Hematopoietic multipotent progenitor cell treated with erythropoietin and hydrocortisone succinate and interleukin-3 and kit ligand, for 8 days (in vitro differentiated cells): ENCODE measurements around the gene TCF15.

Source experiments
- DNase-seq: peaks from one replicate; pipeline ENCODE4 v3.0.0-alpha.2; 2015

The TCF15 gene, protein sequence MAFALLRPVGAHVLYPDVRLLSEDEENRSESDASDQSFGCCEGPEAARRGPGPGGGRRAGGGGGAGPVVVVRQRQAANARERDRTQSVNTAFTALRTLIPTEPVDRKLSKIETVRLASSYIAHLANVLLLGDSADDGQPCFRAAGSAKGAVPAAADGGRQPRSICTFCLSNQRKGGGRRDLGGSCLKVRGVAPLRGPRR

DNA sequence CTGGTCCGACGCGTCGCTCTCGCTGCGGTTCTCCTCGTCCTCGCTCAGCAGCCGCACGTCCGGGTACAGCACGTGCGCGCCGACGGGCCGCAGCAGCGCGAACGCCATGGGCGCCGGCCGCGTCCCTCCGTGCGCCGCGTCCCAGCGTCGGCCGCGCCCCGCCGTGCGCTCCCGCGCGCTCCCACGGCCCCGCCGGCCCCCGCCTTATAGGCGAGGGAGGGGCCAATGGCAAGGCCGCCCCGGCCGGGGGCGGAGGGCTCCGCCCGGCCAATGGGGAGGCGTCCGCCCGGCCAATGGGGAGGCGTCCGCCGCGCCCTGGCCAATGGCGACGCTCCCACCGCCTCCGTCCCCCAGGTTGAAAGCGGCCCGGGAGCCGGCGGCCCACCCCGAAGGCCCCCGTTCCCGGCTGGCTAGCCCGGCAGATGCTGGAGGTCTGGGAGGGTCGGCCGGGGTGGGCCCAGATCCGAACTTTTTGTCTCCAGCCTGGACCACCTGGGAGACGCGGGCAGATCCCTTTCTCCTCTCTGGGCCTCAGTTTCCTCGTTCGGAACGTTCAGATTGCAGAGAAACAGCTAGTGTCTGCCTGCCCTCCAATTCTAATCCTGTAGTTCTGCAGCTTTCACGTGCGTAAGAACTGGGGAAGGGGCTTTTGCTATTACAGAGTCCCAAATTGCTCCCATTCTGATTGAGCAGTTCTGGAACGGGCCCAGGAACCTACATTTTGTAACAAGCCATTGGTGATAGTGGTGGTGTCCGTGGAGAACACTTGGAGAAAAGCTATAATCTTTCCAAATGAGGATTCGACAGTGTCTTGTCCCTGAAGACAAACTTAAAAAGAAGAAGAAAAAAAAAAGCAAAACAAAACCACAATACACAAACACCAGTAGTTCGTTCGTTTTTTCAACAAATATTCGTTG lies at the start of gene TCF15:
Gene TCF15, minus strand, starts transcription at position 180 of the 917 bp plus-strand sequence. Its CDS starts 72 bp downstream, at position 108.
- DNase-seq, result peak; percentile 72

DNA sequence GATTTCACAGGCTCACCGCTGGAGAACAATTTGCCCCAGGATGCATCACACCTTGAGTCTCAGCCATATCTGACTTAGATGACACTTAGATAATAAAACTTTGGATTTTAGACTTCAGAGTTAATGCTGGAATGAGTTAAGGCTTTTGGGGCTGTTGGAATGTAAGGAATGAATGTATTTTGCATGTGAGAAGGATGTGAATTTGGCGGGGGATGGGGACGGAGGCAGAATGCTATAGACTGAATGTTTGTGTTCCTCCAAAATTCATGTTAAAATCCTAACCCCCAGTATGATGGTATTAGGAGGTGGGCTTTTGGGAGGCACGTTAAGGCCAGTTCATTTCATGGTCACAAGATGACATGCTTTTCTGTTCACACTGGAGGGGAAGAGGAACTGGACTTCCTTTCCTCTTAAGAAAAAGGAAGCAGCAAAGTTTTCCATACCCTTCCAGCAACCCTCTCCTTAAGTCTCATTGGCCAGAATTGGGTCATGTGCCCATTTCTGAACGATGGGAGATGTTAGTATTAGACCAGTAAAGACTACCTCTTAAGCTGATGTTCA lies 48.7 kb upstream of the TCF15 start:
- DNase-seq, result no peak

DNA sequence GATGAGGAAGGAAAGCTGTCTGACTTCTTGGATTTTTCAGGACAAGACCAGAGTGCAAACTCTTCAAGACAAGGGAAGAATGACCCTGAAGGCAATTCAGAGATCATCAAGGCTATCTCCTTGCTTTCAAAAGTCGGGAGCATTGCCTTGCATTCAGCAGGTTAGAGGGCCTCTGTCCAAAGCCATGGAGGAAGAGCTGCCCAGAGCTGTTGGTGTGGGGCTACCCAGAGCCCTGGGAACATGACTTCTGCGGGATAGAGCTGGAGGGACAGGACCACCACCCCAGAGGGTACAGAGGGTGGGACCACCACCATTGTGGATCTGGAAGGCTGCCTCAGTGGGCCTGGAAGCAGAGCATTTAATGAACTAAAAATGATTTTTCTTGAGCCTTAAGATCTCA lies 48.1 kb upstream of the TCF15 start:
- DNase-seq, result no peak

DNA sequence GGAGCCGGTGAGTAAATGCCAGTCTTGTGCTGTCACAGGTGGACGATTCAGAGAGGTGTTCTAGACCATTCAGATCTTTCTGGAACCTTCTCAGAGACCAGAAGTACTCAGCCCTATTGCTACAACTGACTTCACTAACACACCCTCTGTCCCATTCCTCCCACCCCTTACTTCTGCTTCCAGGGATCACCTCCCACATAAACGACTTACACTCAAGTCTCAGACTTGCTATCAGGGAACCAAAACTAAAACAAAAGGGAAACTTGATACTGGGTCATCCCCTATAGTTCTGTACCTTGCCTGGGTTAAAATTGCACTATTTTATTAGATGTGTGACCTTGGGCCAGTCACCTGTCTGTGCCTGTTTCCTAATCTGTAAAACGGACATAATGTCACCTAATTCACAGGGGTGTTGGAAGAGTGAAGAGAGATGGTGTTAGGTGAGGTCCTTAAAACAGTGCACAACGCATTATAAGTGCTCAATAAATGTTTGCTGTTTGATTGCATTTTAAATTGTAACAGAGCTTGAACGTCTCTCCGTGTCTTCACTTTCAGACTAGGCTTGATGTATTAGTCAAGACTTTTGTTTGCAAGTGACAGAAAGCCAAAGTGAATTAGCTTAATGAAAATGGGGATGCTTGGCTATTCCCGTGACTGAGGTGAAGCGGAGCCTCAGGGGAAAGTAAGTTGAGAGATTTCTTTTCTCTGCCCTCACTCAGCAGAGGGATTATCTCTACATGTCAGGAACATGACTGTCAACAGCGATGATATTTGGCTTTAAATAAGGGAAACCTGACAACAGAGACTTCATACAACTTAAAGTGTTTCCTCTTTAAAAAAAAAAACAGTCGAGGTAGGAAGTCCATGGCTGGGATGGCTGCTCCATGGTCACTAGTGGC lies 45.9 kb upstream of the TCF15 start:
- no peak for DNase-seq

DNA sequence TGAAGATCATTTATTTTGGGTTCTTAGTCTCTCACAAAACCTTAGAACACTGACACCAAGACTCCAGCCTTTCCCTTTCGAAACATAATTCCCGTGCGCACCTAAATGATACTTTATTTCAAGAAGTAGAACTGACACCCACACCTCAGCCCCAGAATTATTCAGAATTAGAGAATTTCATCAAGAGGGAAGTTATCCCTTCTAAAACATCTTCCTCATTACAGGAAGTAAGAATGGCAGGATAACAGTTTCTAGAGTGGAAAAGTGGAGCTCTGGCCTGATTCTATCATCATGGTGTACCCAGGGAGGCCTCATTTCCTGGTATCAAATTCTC lies 44.3 kb upstream of the TCF15 start:
- no peak for DNase-seq

DNA sequence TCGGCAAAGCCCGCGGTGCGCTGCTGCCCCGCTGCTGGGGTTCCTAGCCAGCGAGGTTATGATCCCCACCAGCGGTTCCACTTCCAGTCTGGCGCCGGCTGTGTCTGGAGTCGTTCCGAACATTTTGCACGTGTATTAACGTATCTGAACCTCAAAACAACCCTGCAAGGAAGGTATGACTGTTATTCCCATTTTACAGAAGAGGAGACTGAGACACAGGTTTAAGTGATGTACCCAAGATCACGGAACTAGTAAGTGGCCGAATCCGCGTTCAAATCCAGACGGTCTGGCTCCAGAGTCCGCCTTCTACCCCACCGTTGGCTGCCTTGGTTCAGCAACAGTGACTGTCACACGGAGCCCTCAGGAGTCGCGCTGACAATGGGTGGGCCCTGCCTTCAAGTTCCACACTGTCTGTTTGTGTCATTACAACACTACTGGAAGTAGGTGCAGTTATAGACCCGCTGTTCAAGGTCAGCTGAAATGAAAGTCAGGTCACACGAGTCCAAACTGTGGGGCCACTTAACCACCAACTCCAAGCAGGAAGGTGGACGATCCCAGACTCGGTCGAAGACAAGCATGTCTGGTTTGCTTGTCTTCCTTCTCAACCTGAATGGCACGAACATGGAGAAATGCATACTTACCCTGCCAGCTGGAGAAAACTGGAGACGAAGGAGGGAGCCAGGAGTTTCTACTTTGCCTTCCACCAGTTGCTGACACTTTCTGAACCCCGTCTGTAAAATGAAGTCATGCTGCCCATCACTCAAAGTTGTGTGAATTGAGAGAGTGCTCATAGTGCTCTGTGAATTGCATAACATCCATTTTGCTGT lies 43.7 kb upstream of the TCF15 start:
- no peak for DNase-seq

DNA sequence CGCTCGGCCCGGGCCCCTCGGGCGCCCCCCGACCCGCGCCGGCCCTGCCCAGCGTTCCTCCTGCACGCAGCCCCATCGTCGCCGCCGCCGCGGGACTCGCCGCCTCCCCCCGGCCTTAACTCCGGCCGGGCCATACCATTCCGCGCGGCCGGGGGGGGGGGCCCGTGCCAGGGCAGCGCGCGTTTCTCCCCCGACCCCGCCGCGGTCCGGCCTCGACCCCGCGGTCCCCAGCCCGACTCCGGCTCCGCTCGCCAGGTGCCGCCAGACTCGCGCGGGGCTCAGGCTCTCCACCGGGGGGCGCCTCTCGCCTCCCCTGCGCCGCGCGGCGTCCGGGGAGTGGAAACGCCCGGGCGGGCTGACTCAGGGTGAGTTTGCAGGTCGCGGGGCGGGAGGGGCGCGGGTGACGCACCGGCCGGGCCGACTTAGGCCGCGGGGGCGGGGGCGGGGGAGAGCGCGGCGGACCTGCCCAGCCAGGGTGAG lies 43.0 kb upstream of the TCF15 start, which contains the start of gene SRXN1:
Gene SRXN1, minus strand, starts transcription at position 91 of the 480 bp plus-strand sequence. Its CDS starts 15 bp downstream, at position 76.
- DNase-seq, result peak; percentile 89

DNA sequence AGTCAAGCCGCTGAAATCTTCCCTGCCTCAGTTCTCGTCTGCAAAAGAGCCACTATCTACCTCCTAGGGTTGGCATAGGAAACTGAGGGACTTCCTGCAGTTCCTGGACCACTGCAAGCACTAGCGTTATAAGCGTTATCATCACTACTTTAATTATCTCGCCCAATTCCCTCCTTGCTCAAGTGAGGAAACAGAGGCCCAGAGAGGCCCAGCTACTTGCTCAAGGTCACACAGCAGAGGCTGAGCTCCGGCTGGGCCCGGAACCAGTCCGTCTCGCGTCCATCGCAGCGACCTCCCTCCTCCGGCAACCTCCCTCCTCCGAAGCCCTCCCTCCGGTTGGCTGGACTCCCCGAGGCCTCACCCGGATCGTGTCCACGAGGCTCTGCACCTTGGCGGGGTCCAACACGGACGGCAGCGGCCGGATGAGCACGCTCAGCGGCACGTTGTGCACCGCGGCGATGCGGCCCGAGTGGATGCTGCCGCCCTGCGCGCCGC lies 42.6 kb upstream of the TCF15 start:
- no peak for DNase-seq

DNA sequence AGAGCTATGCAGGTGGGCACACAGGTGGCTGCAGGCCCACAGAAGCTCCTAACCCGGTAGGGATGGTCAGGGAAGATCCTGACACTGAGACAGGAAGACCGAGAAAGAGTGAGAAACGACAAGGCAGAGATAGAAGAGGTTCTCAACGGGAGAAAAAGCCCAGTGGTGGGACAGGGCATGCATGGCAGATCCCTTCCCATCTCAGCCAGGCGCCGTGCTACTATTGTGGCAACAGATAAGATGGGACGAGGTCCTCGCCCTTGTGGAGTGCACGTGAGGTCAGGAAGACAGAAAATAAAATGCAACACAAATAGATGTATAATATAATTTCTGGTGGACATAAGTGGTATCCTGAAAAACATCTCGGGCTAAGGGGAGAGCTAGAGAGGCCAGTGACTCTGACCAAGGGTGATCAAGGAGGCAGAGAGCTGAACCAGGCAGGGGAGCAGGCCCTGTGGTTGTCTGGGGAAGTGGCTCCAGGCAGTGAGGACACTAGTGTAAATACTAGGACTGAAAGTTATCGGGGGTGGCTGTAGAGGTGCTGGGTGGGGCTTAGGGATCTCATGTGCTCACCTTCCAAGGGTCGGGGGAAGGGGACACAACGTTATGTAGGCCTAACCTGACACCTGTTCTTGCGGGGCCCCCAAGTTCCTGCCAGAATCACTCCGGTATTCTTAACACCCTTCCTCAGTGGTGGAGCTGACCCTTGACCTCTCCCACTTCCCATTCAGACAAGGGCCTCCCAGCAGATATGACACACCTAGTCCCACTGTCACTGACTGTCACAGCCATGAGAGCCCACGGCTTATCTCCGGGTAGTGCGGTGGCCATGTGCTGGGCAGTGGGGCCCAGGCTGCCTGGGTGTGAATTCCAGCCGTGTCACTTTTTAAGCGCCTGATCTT lies 41.9 kb upstream of the TCF15 start:
- peak; percentile 82 for DNase-seq

DNA sequence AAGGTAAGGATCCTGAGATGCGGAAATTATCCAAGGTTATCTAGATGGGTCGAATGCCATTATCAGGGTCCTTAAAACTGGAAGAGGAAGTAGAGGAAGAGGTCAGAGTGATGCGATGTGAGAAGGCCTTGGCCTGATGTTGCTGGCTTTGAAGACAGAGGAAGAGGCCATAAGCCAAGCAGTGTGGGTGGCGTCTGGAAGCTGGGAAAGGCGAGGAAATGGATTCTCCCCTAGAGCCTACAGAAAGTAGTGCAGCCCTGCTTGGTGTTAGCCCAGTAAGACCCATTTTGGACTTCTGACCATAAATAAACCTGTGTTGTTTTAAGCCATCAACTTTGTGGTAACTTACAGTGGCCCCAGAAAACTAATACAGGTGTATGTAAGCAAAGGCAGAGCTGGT lies 40.8 kb upstream of the TCF15 start:
- DNase-seq, result no peak

DNA sequence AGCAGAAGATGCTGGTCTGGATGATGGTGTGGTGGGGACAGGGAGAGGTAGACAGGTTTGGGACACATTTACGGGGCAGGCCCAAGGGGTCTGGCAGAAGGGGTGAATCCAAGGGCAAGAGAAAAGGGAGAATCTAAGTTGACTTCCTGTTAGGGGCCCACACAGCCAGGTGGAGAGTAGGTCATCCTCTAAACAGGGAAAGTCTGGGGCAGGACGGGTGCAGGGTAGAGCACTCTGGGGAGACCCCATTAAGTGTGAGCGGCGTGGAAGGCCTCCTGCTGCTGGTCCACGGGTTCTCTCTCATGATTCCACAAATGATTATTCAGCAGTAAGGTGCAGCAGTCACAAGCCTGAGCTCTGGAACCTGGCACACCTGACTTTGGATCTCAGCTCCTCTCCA lies 40.2 kb upstream of the TCF15 start:
- DNase-seq, result no peak

DNA sequence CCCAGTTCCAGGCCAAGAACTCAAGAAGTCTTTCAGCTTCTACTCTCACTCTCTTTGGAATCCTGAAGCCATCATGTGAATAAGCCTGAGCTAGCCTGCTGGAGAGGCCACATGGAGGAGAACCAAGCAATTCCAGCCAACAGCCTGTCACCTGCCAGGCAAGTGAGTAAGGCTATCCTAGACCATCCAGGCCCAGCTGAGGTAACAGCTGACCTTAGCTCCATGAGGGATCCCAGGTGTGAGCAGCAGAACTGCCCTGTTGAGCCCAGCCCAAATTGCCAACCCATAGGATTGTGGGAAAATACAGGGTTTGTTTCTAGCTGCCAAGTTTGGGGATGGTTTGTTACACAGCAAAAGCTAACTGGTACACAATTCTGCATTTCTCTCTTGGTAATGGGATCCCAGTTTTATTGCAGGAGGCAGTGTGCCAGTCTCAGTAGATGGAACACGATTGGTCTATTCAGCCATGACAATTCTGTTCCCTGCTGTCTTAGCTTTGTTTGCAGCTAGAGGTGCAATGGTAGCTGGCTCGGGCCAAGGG lies 37.4 kb upstream of the TCF15 start:
- DNase-seq, result no peak

DNA sequence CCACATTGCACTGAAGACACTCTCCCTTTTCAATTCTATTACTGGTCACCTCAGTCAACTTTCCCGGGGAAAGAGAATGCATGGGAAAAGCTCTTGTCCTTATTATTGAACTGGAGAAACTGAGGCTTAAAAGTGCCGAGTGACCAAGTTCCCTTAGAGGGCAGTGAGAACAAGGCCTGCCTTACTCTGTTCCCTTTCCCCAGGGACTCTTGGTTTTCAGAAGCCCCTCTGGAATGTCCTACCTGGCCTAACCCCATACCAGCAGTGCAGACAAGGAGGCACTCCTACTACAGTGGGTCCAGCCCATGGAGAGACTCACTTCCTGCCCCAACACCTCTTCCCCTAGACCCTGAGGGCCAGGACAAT lies 36.7 kb upstream of the TCF15 start:
- DNase-seq, result no peak

DNA sequence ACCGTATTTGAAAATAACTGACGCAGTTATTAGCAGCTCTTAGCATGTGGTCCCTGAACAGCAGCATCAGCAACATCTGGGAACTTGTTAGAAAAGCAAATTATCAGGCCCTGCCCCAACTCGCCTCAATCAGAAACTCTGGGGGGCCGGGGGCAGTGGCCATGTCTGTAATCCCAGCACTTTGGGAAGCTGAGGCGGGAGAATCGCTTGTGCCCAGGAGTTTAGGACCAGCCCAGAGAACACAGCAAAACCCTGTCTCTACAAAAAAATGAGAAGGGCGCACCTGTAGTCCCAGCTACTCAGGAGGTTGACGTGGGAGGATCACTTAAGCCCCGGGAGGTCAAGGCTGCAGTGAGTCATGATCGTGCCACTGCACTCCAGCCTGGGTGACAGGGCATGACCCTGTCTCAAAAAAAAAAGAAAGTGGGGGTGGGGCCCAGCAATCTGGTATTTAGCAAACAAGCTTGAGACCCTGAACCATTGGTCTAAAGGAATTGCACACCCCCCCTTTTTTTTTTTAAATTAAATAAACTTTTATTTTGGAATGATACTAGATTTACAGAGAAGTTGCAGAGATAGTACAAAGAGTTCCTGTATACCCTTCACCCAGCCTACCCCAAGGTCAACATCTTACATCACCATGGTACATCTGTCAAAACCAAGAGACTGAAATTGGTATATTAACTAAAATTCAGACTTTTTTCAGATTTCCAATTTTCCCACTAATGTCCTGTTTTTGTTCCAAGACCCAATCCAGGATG lies 36.2 kb upstream of the TCF15 start:
- no peak for DNase-seq

DNA sequence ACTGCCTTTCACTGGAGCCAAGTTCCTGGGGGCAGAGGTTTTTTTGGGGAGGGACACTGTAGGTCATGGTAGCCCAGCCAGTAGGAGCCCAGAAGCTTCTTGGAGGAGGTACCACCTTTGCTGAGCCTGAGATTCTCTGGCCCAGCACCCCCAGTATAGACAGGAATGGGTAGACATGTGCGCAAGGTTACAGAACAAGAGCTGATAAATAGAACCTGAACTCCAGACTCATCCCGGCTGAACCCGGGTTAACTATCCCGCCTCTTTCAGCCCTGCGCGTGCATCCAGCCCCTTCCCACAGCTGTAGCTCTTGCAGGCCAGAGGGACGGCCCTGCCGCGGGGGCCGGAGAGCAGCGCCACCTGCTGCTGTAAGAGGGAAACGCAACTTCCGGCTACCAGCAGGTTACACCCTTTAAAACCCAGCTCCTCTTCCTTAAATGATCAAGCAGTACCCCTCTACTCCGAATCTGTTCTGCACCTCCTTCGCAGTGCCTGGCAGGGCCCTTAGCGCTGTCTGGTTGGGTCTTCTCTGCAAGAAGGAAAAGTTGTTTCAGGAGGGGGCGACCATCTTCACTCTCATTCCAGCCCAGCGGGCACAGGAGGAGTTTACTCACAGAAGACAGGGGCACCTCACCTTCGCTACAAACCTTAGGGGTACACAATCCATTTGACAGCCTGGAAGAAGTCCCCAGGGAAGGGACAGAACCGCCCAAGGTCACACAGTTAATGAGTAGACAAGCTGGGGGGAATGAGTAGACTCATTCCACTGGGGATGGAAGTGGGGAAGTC lies 35.4 kb upstream of the TCF15 start:
- DNase-seq, result peak; percentile 66

DNA sequence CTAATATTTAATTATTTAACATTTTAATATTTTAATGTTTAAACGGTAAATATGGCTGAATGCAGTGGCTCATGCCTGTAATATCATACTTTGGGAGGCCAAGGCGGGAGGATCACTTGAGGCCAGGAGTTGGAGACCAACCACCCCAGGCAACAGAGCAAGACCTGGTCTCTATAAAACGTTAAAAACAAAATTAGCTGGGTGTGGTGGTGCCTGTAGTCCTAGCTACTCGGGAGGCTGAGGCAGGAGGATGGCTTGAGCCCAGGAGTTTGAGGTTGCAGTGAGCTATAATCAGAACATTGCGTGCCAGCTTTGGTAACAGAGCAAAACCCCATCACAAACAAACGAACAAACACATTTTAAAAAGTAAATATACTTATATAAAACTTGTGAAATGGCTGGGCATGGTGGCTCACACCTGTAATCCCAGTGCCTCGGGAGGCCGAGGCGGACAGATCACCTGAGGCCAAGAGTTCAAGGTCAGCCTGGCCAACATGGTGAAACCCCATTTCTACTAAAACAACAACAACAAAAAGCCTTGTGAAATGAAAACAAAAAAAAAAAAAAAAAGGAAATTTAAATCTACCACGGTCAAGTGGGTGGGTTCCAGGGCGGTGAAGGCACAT lies 34.7 kb upstream of the TCF15 start:
- no peak for DNase-seq

DNA sequence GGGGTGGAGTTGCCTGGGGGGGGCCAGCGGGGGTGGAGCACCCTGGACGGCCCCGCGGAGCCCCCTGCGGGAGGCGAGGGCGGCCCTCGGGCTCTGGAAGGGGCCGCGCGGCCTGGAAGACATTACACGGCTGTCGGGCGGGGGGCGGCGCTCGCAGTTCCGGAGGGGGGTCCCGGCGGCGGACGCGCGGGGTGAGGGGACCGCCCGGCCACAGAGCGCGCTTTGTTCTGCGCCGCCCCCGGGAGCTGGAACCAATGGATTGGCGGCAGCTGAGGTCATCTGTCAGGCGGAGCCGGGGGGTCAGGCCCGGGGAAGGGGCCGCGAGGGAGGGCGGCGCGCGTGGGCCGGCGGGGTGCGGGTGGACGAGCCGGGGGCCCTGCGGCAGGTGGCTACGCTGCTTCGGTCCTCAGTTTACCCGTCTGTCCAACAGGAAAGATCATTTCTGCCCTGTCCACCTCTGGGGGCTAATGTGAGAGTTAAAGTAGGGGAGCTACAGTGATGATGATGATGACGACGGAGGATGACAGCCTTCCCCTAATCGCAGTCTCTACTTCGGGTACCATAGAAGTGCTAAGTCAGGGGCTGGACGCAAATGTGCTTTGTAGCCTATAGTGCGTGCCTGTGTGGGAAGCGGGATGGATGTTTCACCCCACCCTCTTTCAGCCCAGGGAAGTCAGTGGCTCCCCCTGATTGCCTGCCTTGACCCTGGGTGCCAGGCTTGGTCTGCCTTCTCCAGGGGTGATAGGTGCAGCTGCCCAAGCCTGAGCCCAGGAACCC lies 32.5 kb upstream of the TCF15 start:
- DNase-seq, result no peak
